ENCODE measurements around the gene VGLL4. TPM values are rescaled to one million over a fixed set of nuclear protein-coding genes. Genes with fewer than 3 reads are reported as not detected.

The VGLL4 gene
- total RNA-seq, 1 experiment from 2014 or later = 43.0 TPM

DNA sequence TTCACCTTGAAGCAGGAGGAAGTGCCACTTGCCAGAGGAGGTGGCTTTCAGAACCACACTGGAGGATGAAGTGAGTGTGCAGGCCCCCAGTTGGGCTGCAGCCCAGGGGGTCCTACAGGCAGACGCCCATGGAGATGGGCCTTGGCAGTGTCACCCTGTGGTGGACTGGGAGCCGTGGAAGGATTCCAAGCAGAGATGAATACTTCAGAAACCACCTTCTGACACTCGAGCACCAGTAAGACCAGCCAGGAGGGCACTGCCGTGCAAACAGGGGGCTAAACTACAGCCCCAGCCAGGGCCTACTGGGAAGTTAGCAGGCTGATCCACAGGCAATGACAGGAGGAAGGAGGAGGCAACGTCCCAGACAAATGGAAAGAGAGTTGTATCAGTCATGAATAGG lies 55.4 kb downstream of the VGLL4 start:
- Mint-ChIP-seq H3K9me3 (no peaks in the 10 kb centered on the region), H3K27me3 (ENCODE audit: low read depth) (no peaks in the 10 kb centered on the region), H3K27ac (peak overlapping the region; percentile 47), H3K36me3 (no peaks in the 10 kb centered on the region), H3K4me3 (no peak overlapping the region), H3K4me1 (peaks cover 71% of the 10 kb centered on the region)
- ATAC-seq = no peak
- ChIA-PET POLR2A (no interaction called here), CTCF (no interaction called here)
- DNase-seq (ENCODE audit: low spot score) = no peak
- TF ChIP-seq FOXK1 (CRISPR knock-in tag; IDR thresholded peaks at IDR 0.05) (no peak), SP1 (CRISPR knock-in tag; conservative IDR thresholded peaks at IDR 0.05) (no peak), NFYB (CRISPR knock-in tag; conservative IDR thresholded peaks at IDR 0.05; ENCODE audit: low read depth) (no peak), TP53 (CRISPR knock-in tag; IDR thresholded peaks at IDR 0.05) (no peak)
- TF ChIP-seq, protein P1, sequence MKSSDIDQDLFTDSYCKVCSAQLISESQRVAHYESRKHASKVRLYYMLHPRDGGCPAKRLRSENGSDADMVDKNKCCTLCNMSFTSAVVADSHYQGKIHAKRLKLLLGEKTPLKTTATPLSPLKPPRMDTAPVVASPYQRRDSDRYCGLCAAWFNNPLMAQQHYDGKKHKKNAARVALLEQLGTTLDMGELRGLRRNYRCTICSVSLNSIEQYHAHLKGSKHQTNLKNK (CRISPR knock-in tag; IDR thresholded peaks at IDR 0.05) = no peak
- TF ChIP-seq, protein P2, sequence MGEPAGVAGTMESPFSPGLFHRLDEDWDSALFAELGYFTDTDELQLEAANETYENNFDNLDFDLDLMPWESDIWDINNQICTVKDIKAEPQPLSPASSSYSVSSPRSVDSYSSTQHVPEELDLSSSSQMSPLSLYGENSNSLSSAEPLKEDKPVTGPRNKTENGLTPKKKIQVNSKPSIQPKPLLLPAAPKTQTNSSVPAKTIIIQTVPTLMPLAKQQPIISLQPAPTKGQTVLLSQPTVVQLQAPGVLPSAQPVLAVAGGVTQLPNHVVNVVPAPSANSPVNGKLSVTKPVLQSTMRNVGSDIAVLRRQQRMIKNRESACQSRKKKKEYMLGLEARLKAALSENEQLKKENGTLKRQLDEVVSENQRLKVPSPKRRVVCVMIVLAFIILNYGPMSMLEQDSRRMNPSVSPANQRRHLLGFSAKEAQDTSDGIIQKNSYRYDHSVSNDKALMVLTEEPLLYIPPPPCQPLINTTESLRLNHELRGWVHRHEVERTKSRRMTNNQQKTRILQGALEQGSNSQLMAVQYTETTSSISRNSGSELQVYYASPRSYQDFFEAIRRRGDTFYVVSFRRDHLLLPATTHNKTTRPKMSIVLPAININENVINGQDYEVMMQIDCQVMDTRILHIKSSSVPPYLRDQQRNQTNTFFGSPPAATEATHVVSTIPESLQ (CRISPR knock-in tag; IDR thresholded peaks at IDR 0.05) = no peak
- TF ChIP-seq, protein P3, sequence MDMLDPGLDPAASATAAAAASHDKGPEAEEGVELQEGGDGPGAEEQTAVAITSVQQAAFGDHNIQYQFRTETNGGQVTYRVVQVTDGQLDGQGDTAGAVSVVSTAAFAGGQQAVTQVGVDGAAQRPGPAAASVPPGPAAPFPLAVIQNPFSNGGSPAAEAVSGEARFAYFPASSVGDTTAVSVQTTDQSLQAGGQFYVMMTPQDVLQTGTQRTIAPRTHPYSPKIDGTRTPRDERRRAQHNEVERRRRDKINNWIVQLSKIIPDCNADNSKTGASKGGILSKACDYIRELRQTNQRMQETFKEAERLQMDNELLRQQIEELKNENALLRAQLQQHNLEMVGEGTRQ (CRISPR knock-in tag; IDR thresholded peaks at IDR 0.05) = no peak
- TF ChIP-seq, protein P4, sequence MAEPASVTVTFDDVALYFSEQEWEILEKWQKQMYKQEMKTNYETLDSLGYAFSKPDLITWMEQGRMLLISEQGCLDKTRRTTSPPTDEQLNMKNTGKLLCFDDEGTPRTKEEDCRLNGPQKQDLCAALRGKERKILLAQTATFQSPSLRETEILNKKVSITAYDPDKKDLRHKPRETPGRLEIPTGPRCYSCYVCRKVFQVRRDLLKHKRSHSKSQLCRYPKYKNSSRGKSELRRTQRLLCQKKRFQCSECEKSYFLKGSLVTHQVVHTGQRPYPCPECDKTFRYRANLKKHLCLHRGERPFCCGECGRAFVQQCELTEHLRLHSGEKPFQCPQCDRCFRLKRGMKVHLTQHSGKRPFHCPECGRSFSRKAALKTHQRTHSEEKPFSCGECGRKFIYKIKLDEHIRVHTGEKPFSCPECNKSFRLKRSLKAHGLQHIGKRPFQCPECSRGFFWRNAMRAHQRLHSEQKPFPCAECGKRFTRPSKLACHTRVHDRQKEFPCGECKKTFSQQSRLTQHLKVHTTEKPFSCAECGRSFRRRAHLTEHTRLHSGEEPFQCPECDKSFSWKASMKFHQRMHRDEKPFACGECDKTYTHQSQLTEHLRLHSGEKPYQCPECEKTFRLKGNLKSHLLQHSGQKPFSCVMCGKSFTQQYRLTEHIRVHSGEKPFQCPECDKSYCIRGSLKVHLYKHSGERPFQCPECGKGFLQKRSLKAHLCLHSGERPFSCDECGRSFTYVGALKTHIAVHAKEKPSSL (CRISPR knock-in tag; conservative IDR thresholded peaks at IDR 0.05) = no peak

DNA sequence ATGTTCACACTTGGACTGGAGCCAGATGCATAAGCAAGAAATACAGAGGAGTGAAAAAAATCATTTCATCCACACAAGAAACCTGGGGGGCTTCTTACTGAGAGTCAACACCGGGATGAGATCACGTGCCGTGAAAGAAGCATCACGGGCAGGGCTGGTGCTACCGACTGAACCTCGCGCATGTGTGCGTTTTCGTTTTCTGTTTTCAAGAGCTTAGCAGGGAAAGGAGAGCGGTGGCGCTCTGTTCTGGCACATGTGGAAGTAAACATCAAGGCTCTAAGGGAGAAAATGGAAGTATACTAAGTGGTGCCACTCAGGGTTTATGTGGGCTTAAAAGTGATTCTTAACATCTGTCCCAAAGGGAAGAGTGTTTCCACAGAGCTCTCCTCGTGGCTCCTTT lies 55.9 kb downstream of the VGLL4 start:
- ChIA-PET POLR2A (no interaction called here), CTCF (interaction anchor here (0.8 kb wide), 1 partner anchor 48 kb away, joined by 3 read pairs; no protein-coding TSS in a partner anchor)
- TF ChIP-seq OVOL2 (CRISPR knock-in tag; IDR thresholded peaks at IDR 0.05; ENCODE audit: borderline replicate concordance) (no peak), ZNF317 (CRISPR knock-in tag; IDR thresholded peaks at IDR 0.05; ENCODE audit: borderline replicate concordance, low read depth) (no peak), GTF2I (CRISPR knock-in tag; conservative IDR thresholded peaks at IDR 0.05) (no peak)
- TF ChIP-seq, protein P3 (CRISPR knock-in tag; IDR thresholded peaks at IDR 0.05) = no peak
- TF ChIP-seq, protein P5, sequence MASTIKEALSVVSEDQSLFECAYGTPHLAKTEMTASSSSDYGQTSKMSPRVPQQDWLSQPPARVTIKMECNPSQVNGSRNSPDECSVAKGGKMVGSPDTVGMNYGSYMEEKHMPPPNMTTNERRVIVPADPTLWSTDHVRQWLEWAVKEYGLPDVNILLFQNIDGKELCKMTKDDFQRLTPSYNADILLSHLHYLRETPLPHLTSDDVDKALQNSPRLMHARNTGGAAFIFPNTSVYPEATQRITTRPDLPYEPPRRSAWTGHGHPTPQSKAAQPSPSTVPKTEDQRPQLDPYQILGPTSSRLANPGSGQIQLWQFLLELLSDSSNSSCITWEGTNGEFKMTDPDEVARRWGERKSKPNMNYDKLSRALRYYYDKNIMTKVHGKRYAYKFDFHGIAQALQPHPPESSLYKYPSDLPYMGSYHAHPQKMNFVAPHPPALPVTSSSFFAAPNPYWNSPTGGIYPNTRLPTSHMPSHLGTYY (CRISPR knock-in tag; IDR thresholded peaks at IDR 0.05) = no peak
- TF ChIP-seq, protein P6, sequence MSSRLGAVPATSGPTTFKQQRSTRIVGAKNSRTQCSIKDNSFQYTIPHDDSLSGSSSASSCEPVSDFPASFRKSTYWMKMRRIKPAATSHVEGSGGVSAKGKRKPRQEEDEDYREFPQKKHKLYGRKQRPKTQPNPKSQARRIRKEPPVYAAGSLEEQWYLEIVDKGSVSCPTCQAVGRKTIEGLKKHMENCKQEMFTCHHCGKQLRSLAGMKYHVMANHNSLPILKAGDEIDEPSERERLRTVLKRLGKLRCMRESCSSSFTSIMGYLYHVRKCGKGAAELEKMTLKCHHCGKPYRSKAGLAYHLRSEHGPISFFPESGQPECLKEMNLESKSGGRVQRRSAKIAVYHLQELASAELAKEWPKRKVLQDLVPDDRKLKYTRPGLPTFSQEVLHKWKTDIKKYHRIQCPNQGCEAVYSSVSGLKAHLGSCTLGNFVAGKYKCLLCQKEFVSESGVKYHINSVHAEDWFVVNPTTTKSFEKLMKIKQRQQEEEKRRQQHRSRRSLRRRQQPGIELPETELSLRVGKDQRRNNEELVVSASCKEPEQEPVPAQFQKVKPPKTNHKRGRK (CRISPR knock-in tag; IDR thresholded peaks at IDR 0.05; ENCODE audit: borderline replicate concordance) = no peak
- H3K4me3 Mint-ChIP-seq = no peak overlapping the region
- no peaks in the 10 kb centered on the region for H3K36me3 Mint-ChIP-seq
- H3K4me1 Mint-ChIP-seq = peaks cover 71% of the 10 kb centered on the region
- H3K27ac Mint-ChIP-seq = peak overlapping the region; percentile 47
- no peaks in the 10 kb centered on the region for H3K9me3 Mint-ChIP-seq
- DNase-seq (ENCODE audit: low spot score) (no peak), ATAC-seq (no peak)
- H3K27me3 Mint-ChIP-seq (ENCODE audit: low read depth) = no peaks in the 10 kb centered on the region

Data from WTC11 (cell line).